CD4-positive, alpha-beta T cell treated with Interleukin-17A for 4 hours (primary cell): ENCODE data around the gene SPEM1.
"Not testable (repeated sequence)": the region's sequence is repeated elsewhere in the genome, so short reads cannot be mapped to it uniquely, and the experiment has no call there.

Experiments
- DNase-seq: peaks from one replicate; pipeline ENCODE4 v3.0.0-alpha.2; 2020; ENCODE audit warnings: mixed read lengths

SPEM1 gene

DNA sequence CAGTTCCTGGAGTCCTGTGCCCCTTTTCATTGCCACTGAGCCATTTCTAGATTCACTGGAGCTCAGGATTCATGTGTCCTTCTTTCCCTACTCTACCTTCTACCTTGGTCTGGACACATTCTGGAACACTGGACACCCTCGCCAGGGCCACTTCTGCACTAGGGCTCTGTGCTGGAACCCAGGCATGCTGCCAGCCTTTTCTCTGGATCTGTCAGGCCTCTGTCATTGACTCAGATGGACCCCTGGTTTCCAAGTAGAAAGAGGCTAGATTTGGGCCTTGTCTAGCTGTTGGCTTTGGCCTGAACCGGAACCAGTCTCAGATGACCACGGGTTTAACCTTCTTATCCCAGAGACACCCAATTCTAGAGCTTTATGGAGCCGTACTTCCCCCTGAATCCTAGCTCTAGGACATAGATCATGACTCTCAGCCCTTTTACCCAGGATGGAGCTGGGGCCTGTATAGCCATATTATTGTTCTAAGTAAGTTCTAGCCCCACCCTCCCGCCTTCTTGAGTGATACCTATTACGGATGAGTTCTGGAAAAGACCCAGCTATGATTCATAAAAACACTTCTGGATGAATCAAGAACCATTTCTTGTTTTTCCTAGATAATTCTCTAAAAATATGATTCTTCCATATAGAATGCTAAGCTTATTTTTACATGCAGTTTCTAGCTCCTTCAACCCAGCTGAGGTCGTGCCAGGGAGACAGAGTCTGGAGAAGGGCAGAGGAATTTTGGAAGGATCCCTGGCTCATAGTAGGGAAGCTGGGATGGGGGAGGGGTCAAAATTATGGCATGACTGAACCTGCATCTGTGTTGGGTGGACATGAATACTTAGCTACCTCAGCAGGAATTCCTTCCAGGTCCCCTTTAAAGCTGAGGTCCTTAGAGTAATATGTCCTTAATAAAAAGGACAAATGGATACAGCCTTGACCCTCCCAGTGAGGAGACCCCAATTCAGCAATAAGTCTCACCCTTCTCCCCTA lies 23.7 kb downstream of the SPEM1 start:
- DNase-seq, result no peak

GRCh38 chr17:7444682-7445618 lies 24.8 kb downstream of the SPEM1 start, which contains the start of gene CHRNB1:
Gene CHRNB1, plus strand, starts transcription at chr17:7445061. Its CDS starts 67 bp downstream, at chr17:7445128.
- peak; percentile 24 for DNase-seq

GRCh38 chr17:7445619-7445968 lies 25.5 kb downstream of the SPEM1 start:
- DNase-seq, result peak; percentile 57

GRCh38 chr17:7448461-7448860 lies 28.3 kb downstream of the SPEM1 start:
- no peak for DNase-seq

GRCh38 chr17:7459961-7460545 lies 39.9 kb downstream of the SPEM1 start:
- DNase-seq, result no peak

- DNase-seq, result no peak
Observed at GRCh38 chr17:7460850-7461660, 40.9 kb downstream of the SPEM1 start.

GRCh38 chr17:7462474-7463371 lies 42.6 kb downstream of the SPEM1 start:
- no peak for DNase-seq

DNA sequence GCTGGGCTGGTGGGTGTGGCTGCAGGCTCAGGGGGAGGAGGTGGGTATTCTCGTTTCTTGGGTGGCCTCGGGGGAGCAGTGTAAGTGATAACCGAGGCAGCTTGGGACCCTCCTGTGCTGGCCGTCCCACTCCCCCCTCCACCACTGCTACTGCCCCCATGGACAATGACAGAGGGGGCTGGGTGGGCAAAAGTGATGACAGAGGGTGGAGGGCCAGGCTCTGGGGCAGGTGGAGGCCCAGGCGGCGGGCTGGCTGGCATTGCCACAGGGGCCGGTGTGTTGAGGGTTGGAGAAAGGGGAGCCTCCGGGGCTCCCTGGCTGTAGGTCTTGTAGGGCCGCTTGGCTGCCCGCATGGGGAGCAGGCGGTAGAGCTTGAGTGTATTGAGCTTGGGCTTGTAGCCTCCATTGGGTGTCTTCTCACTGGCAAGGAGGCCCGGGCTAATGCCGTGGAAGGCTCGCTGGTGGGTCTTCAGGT lies 43.3 kb downstream of the SPEM1 start:
- no peak for DNase-seq

GRCh38 chr17:7464081-7464480 lies 44.0 kb downstream of the SPEM1 start:
- no peak for DNase-seq

DNA sequence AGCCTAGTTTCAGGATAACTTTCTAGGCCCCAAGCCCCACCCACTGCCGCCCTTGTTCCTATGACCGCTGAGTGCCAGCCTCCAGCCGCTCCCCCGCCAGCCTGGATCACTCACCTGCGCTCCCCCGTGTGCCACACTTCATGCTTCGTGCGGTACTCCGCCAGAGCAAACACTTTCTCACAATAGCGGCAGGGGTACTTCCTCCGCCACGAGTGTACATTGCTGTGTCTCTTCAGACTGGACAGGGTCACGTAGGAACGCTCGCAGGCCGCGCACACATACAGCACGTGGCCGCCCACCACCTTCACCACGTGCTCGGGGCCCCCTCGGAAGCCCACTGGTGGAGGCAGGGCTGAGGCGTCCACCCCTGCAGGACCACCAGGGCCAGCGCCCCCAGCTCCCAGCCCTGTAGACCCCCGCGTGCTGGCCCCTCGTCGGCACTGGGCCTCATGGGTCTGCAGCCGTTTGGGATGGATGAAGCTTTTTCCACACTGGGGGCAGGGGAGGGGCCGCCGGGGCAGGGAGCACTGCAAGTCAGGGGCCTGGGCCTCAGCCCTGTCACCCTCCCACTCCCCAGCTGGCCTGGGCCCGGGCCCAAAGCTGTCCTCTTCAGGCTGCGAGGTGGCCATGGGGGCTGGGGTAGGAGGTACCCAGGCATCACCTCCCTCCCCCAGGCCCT lies 45.6 kb downstream of the SPEM1 start:
- no peak for DNase-seq

DNA sequence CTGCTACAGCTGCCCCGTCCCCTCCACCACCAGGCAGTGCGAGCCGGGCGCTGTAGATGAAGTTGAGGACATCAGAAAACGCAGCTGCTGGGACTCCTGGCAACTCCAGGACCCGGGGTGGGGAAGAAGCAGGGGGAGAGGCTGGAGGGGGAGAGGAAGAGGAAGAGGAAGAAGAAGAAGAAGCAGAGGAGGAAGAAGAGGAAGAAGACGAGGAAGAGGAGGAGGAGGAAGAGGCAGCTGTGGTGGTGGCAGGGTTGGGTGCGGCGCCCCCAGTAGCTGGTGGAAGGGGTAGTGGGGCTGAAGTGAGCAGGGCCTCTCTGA lies 46.2 kb downstream of the SPEM1 start:
- DNase-seq, result no peak

GRCh38 chr17:7466639-7467341 lies 46.7 kb downstream of the SPEM1 start:
- no peak for DNase-seq

GRCh38 chr17:7467498-7467897 lies 47.4 kb downstream of the SPEM1 start:
- no peak for DNase-seq

- DNase-seq, result no peak
Observed at GRCh38 chr17:7468290-7468689, 48.2 kb downstream of the SPEM1 start.

- no peak for DNase-seq
Observed at GRCh38 chr17:7468804-7469389, 48.8 kb downstream of the SPEM1 start.

- DNase-seq, result not testable (repeated sequence)
Observed at GRCh38 chr17:7469843-7470242, 49.7 kb downstream of the SPEM1 start.

DNA sequence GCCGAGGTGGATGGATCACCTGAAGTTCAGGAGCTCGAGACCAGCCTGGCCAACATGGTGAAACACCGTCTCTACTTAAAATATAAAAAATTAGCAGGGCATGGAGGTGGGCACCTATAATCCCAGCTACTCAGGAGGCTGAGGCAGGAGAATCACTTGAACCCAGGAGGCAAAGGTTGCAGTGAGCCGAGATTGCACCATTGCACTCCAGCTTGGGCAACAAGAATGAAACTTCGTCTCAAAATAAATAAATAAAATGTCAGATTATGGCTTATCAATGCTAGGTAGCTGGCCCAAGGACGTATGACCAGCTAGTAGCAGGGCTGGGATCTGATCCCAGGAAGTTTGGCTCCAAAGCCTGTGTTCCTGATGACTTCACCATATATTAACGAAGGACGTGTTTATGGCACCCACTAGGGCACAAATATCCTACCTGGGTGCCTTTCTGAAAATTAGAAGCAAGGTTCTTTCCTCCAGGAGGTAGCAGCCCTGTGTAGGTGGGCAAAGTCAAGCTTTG lies 50.4 kb downstream of the SPEM1 start:
- not testable (repeated sequence) for DNase-seq
